Measurements from ENCODE around the gene NR0B1. TPM values are rescaled to one million over a fixed set of nuclear protein-coding genes. Genes with fewer than 3 reads are reported as not detected.

Gene NR0B1
- total RNA-seq (2014; rRNA removed; shearing (Covaris generic)) (0.16 and 0.45 TPM in 2 replicates), polyA plus RNA-seq (2016; fragmentation: Nextera tagmentation; extraction: Ambion mirVana) (0.26 and 0.63 TPM in 2 replicates)
- long read RNA-seq: 0 reads

GRCh38 chrX:30309139-30309571 is at the start of gene NR0B1:
NR0B1 (minus strand) TSS chrX:30309390; CDS start chrX:30309363, 27 bp downstream.
- Histone ChIP-seq H3K27me3 (ENCODE audit: insufficient read depth) (peaks cover 46% of the 10 kb centered on the region), H3F3A (replicated peaks; ENCODE audit: low read depth) (no peaks in the 10 kb centered on the region), H3K4me1 (ENCODE audit: insufficient read depth) (no peaks in the 10 kb centered on the region), H2AFZ (peak within 1 kb of the TSS; percentile 69), H3K4me2 (peak within 1 kb of the TSS; percentile 76), H3K27ac (ENCODE audit: low read depth) (no peak within 1 kb of the TSS), H3K79me2 (replicated peaks; ENCODE audit: insufficient read depth) (no peaks in the 10 kb centered on the region), H3K36me3 (ENCODE audit: insufficient read depth) (no peaks in the 10 kb centered on the region), H4K20me1 (replicated peaks; ENCODE audit: insufficient read depth) (no peaks in the 10 kb centered on the region), H3K4me3 (peak within 1 kb of the TSS; percentile 53), H3K9me2 (ENCODE audit: insufficient read depth) (no peaks in the 10 kb centered on the region)
- Mint-ChIP-seq H3K36me3 (ENCODE audit: low read depth) (no peaks in the 10 kb centered on the region), H3K27me3 (ENCODE audit: insufficient read depth, low read depth, poor library complexity) (peaks cover 31% of the 10 kb centered on the region), H3K9me3 (no peaks in the 10 kb centered on the region), H3K4me3 (peak within 1 kb of the TSS; percentile 65), H3K27ac (no peak within 1 kb of the TSS), H3K4me1 (no peaks in the 10 kb centered on the region)
- no peak for TF ChIP-seq ZNF331 (CRISPR knock-in tag; IDR thresholded peaks at IDR 0.05; ENCODE audit: low read depth)
- no peak for TF ChIP-seq REST (IDR thresholded peaks at IDR 0.05; ENCODE audit: unreplicated experiment)
- TF ChIP-seq CTCF (conservative IDR thresholded peaks at IDR 0.05; ENCODE audit: low read depth in 2 of 2): no peak
- no peak for TF ChIP-seq NANOG (IDR thresholded peaks at IDR 0.05; ENCODE audit: borderline replicate concordance)
- TF ChIP-seq EZH2phosphoT487 (IDR thresholded peaks at IDR 0.05; ENCODE audit: unreplicated experiment): no peak
- no peak for TF ChIP-seq STAT1 (IDR thresholded peaks at IDR 0.05; ENCODE audit: unreplicated experiment)
- TF ChIP-seq EZH2 (IDR thresholded peaks at IDR 0.05; ENCODE audit: low read depth, unreplicated experiment): no peak
- TF ChIP-seq ZNF462 (CRISPR knock-in tag; IDR thresholded peaks at IDR 0.05): no peak
- TF ChIP-seq POLR2AphosphoS5 (IDR thresholded peaks at IDR 0.05; ENCODE audit: low read depth): no peak
- TF ChIP-seq CREB1 (CRISPR knock-in tag; IDR thresholded peaks at IDR 0.05; ENCODE audit: low read depth): no peak
- no peak for TF ChIP-seq ZNF114 (CRISPR knock-in tag; IDR thresholded peaks at IDR 0.05)
- TF ChIP-seq ETS1 (IDR thresholded peaks at IDR 0.05): no peak
- no peak for TF ChIP-seq JUNB (IDR thresholded peaks at IDR 0.05; ENCODE audit: unreplicated experiment)
- DNase-seq (ENCODE audit: low spot score) (peak; percentile 34), ATAC-seq (peak; percentile 78)

Measured in GM23338 (cell line).